Tibial nerve (tissue), 4 donors: ENCODE results near the gene NDUFB7. TPM values are rescaled to one million over a fixed set of nuclear protein-coding genes. Genes with fewer than 3 reads are reported as not detected.

ENCODE experiments used
- DNase-seq, 2 donors: peaks; one replicate each; pipeline ENCODE4 v3.0.0-alpha.2; 2019; ENCODE audit warnings: low spot score in 2 of 2
- H3K27ac ChIP-seq, 4 donors: fragments of 200-600 bp; sonication (generic) in 3 of 4; one replicate each; pipeline ENCODE4 v1.5.1; 2017 to 2019; ENCODE audit warnings: mild to moderate bottlenecking in 1 of 4
- H3K27me3 ChIP-seq, 2 donors: fragments of 200-600 bp; sonication (generic) in 1 of 2; one replicate each; pipeline versions ENCODE4 v1.5.1 to v1.6.0; 2017 to 2019
- H3K36me3 ChIP-seq, 3 donors: fragments of 200-600 bp; sonication (generic); one replicate each; pipeline ENCODE4 v1.5.1; 2018 to 2019
- H3K4me1 ChIP-seq, 4 donors: fragments of 200-600 bp; sonication (generic) in 3 of 4; one replicate each; pipeline ENCODE4 v1.5.1; 2017 to 2019
- H3K4me3 ChIP-seq, 4 donors: fragments of 200-600 bp; sonication (generic) in 3 of 4; one replicate each; pipeline ENCODE4 v1.5.1; 2017 to 2019; ENCODE audit warnings: mild to moderate bottlenecking in 1 of 4, moderate library complexity in 1 of 4
- H3K9me3 ChIP-seq, 4 donors: fragments of 200-600 bp; sonication (generic) in 3 of 4; one replicate each; pipeline ENCODE4 v1.5.1; 2017 to 2019
- EP300 ChIP-seq, 2 donors: sonication (generic); formaldehyde crosslinking; IDR thresholded peaks; one replicate each; pipeline ENCODE4 v1.6.1; 2017; ENCODE audit warnings: antibody characterized with exemption in 2 of 2, mild to moderate bottlenecking in 1 of 2
- POLR2A ChIP-seq, 2 donors: fragments of 450-650 bp; IDR thresholded peaks; one replicate each; pipeline ENCODE4 v1.6.1; 2017; ENCODE audit warnings: antibody characterized with exemption in 2 of 2, mild to moderate bottlenecking in 2 of 2, moderate library complexity in 2 of 2
- WGBS, 2 donors: methylation state at CpG; one replicate each; pipeline ENCODE4 v1.1.5; 2018; 5-methylcytosine and 5-hydroxymethylcytosine counted together
- small RNA-seq: library from RNA; depleted of rRNA; stranded (forward); fragments of <200 nt; gene quantifications from one replicate; pipeline ENCODE3, GENCODE V24; 2016
- total RNA-seq, 4 donors: library from RNA; depleted of rRNA; stranded (reverse); fragments of >200 nt; gene quantifications; one replicate each; pipeline ENCODE4 v1.1.0, GENCODE V29; 2016
- TF ChIP-seq, protein P1 (sequence below), 5 experiments: fragments of 200-600 bp in 3 of 5; fragments of 450-650 bp in 2 of 5; sonication (generic) in 3 of 5; IDR thresholded peaks; one replicate each; pipeline ENCODE4 v1.5.1; 2016 to 2019; ENCODE audit warnings: antibody characterized with exemption in 5 of 5, mild to moderate bottlenecking in 3 of 5, moderate library complexity in 2 of 5

Gene NDUFB7
- total RNA-seq, 4 donors from 2014 or later = 315 to 444 (median 398) TPM

DNA sequence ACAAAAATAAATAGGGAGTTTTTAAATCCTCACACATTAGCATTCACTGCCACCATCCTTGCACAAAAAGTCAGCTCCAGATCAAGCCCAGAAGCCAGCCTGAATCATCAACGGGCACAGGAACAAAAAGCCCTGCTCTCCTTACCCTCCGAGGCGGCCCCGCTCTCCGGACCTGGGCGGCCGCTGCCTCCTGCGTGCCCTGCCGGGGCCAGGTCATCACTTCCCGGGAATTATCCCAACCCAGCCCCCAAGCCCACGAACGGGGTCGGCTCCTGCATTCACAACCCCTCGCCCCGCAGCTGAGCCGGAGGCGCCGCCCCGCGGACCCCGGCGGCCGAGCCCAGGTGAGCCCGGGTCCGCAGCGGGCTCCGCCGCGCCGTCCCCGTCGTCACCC is 54.4 kb downstream of the NDUFB7 start:
- WGBS, 2 donors = 0 to 1% methylated on average over 10 to 20 of the region's 32 CpGs
- Histone ChIP-seq H3K27ac (peak overlapping the region; percentile 100), H3K9me3 (no peaks in the 10 kb centered on the region), H3K4me1 (peaks cover 2 to 48% (median 33%) of the 10 kb centered on the region in 4 donors), H3K27me3 (no peaks in the 10 kb centered on the region), H3K4me3 (peak overlapping the region; percentile 71 to 100 (median 92)), H3K36me3 (peaks cover 0 to 31% (median 18%) of the 10 kb centered on the region in 3 donors)
- no peak for DNase-seq
- TF ChIP-seq POLR2A (IDR thresholded peaks at IDR 0.05) (no peak), EP300 (IDR thresholded peaks at IDR 0.05) (no peak)
- TF ChIP-seq, protein P1, sequence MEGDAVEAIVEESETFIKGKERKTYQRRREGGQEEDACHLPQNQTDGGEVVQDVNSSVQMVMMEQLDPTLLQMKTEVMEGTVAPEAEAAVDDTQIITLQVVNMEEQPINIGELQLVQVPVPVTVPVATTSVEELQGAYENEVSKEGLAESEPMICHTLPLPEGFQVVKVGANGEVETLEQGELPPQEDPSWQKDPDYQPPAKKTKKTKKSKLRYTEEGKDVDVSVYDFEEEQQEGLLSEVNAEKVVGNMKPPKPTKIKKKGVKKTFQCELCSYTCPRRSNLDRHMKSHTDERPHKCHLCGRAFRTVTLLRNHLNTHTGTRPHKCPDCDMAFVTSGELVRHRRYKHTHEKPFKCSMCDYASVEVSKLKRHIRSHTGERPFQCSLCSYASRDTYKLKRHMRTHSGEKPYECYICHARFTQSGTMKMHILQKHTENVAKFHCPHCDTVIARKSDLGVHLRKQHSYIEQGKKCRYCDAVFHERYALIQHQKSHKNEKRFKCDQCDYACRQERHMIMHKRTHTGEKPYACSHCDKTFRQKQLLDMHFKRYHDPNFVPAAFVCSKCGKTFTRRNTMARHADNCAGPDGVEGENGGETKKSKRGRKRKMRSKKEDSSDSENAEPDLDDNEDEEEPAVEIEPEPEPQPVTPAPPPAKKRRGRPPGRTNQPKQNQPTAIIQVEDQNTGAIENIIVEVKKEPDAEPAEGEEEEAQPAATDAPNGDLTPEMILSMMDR (IDR thresholded peaks at IDR 0.05) = no peak

DNA sequence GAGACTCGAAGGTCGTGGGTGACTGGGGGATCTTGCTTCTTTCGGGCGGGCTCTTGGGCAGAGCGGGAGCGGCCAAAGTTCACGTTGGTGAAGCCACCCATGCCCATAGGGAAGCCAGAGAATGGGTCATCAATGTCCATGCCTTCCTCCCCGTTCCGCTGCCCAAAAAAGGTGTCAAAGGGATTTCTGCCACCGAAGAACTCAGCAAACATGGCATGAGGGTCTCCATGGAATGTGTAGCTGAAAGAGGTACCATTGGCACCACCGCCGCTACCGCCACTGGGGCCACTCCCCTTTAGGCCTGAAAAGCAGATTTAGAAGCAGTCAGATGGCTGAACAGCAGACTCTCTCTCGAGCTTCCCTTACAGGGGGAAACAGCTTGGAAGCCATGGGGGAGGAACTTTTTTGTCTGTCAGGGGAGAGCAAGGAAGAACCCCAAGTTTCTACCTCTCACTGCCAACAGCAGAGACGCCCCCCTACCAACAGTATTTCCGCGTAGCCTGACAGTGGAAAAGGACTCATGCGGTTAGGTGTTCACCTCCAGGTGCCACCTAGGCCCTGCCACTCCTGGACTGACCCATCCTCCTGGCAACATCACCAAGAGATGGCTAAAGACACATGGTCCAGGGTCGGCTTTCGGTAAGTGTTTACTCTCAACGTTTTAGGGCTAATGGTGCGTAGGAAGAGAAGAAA is 55.0 kb downstream of the NDUFB7 start:
- Histone ChIP-seq H3K27ac (peak overlapping the region; percentile 100), H3K9me3 (no peaks in the 10 kb centered on the region), H3K27me3 (no peaks in the 10 kb centered on the region), H3K4me1 (peaks cover 2 to 48% (median 33%) of the 10 kb centered on the region in 4 donors), H3K4me3 (peak overlapping the region; percentile 71 to 100 (median 92)), H3K36me3 (peaks cover 0 to 31% (median 18%) of the 10 kb centered on the region in 3 donors)
- no peak for TF ChIP-seq EP300 (IDR thresholded peaks at IDR 0.05)
- TF ChIP-seq, protein P1 (IDR thresholded peaks at IDR 0.05) = no peak
- TF ChIP-seq POLR2A (IDR thresholded peaks at IDR 0.05) = no peak
- WGBS, 2 donors = 27 to 29% methylated on average over 22 of the region's 22 CpGs
- no peak for DNase-seq

Small RNAs within 50 kb of the gene (small RNA-seq; reads per million reads assigned to genes)
- gene RN7SL842P = not detected

Other genes starting within 250 kb of the NDUFB7 start
- gene ADGRE5, start 190.6 kb downstream of the NDUFB7 start, total RNA-seq = 10 to 100 TPM; 22.0 to 40.9 (median 27.7) TPM
- 100 to 1,000 TPM in 2 of 4 donors, 10 to 100 TPM in 2; 60.7 to 136 (median 92.6) TPM for gene DDX39A, start 152.7 kb downstream of the NDUFB7 start, total RNA-seq
- gene PKN1, start 138.8 kb downstream of the NDUFB7 start, total RNA-seq = 100 to 1,000 TPM in 2 of 4 donors, 10 to 100 TPM in 2; 73.9 to 150 (median 118) TPM
- 1 to 10 TPM in 3 of 4 donors, under 1 TPM in 1; 0.90 to 5.9 (median 3.5) TPM for gene PTGER1, start 96.7 kb downstream of the NDUFB7 start, total RNA-seq
- gene GIPC1, start 75.9 kb downstream of the NDUFB7 start, total RNA-seq = 100 to 1,000 TPM in 3 of 4 donors, 10 to 100 TPM in 1; 61.8 to 122 (median 113) TPM
- 100 to 1,000 TPM in 1 of 4 donors, 10 to 100 TPM in 3; 48.9 to 132 (median 73.9) TPM for gene DNAJB1, start 53.7 kb downstream of the NDUFB7 start, total RNA-seq
- gene TECR, start 42.5 kb downstream of the NDUFB7 start, total RNA-seq = 10 to 100 TPM; 33.1 to 55.1 (median 43.6) TPM
- gene CLEC17A, start 11.0 kb upstream of the NDUFB7 start, total RNA-seq = under 1 TPM in 1 of 4 donors, not detected in 3; 0.60 TPM
- gene ADGRE3, start 102.8 kb upstream of the NDUFB7 start, total RNA-seq = not detected
- gene ZNF333, start 118.0 kb upstream of the NDUFB7 start, total RNA-seq = 10 to 100 TPM; 35.3 to 42.6 (median 39.6) TPM
- 1 to 10 TPM; 1.3 to 6.0 (median 4.0) TPM for gene ADGRE2, start 206.5 kb upstream of the NDUFB7 start, total RNA-seq